Esophagus muscularis mucosa (tissue), 4 donors: ENCODE data around the gene ZFHX3. TPM values are rescaled to one million over a fixed set of nuclear protein-coding genes. Genes with fewer than 3 reads are reported as not detected.

Experiments used
- DNase-seq: peaks from one replicate; pipeline ENCODE4 v3.0.0-alpha.2; 2017; ENCODE audit errors: extremely low spot score
- H3K27ac ChIP-seq, 4 donors: fragments of 200-600 bp; sonication (generic); replicated peaks in 1 of 4; 1 replicate in 3 of 4; 2 replicates in 1 of 4; pipeline ENCODE4 v1.5.1; 2016 to 2019; ENCODE audit warnings: mild to moderate bottlenecking in 1 of 4
- H3K27me3 ChIP-seq, 4 donors: fragments of 200-600 bp; sonication (generic); one replicate each; pipeline versions ENCODE4 v1.5.1 to v1.6.0; 2016 to 2019
- H3K36me3 ChIP-seq, 4 donors: fragments of 200-600 bp; sonication (generic); one replicate each; pipeline ENCODE4 v1.5.1; 2016 to 2019
- H3K4me1 ChIP-seq, 4 donors: fragments of 200-600 bp; sonication (generic); one replicate each; pipeline ENCODE4 v1.5.1; 2016 to 2019
- H3K4me3 ChIP-seq, 4 donors: fragments of 200-600 bp; sonication (generic); 1 replicate in 2 of 4; 2 replicates in 2 of 4; pipeline ENCODE4 v1.5.1; 2016 to 2019; ENCODE audit warnings: mild to moderate bottlenecking in 4 of 4, moderate library complexity in 1 of 4
- H3K9me3 ChIP-seq, 4 donors: fragments of 200-600 bp; sonication (generic); 1 replicate in 3 of 4; 2 replicates in 1 of 4; pipeline ENCODE4 v1.5.1; 2016 to 2019
- EP300 ChIP-seq: sonication (generic); formaldehyde crosslinking; IDR thresholded peaks from one replicate; pipeline ENCODE4 v1.6.1; 2017; ENCODE audit warnings: antibody characterized with exemption
- POLR2A ChIP-seq: fragments of 450-650 bp; IDR thresholded peaks from one replicate; pipeline ENCODE4 v1.6.1; 2017; ENCODE audit warnings: antibody characterized with exemption, moderate library complexity, mild to moderate bottlenecking, low read depth
- POLR2AphosphoS5 ChIP-seq, 2 donors: sonication (generic); formaldehyde crosslinking; IDR thresholded peaks; one replicate each; pipeline ENCODE4 v1.6.1; 2017; ENCODE audit warnings: antibody characterized with exemption in 2 of 2
- WGBS: methylation state at CpG from one replicate; pipeline ENCODE4 v1.1.5; 2018; 5-methylcytosine and 5-hydroxymethylcytosine counted together
- intact Hi-C: fragments of 100-400 bp; cut with DNase I; formaldehyde crosslinking; loops from one replicate; pipeline ENCODE4 v1.15.1; 2023
- total RNA-seq, 4 donors: library from RNA; depleted of rRNA; stranded (reverse); fragments of >200 nt; gene quantifications; one replicate each; pipeline versions ENCODE4 v1.1.0 to v1.2.1, GENCODE V29; 2016
- TF ChIP-seq, protein P1 (sequence below), 3 experiments: fragments of 200-600 bp in 2 of 3; fragments of 450-650 bp in 1 of 3; sonication (generic) in 2 of 3; IDR thresholded peaks; one replicate each; pipeline ENCODE4 v1.5.1; 2017 to 2019; ENCODE audit warnings: antibody characterized with exemption in 3 of 3, mild to moderate bottlenecking in 2 of 3, moderate library complexity in 1 of 3

Gene ZFHX3
- total RNA-seq, 4 donors from 2014 or later, result 25.7 to 53.0 (median 30.6) TPM

DNA sequence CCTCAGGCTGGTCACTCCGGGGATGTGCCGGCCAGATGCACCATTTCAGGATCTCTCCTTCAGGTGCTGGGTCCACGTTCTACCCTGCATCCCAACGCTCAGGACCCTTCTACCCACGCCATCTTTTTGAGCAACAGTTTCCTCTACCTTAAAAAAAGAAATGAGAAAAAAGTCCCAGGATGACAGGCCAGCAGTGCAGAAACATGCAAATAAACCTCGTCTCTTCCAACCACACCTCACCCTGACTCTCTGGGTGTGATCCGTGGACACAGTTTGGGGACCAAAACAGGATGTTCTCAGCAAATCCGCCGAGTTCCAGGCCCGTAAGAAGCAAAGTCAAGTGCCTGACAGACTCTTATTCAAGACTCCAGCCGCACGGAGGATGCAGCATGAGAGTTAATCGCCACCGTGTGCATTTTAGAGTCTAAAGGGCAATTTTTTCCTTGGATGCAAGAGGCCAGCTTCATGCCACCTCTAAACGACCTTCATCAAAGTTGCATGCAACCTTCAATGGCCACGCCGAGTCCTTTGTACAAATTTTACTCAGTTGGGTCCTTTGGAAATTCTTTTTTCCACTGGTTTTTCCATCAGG is 99.6 kb downstream of the ZFHX3 start:
- peaks cover 9 to 30% (median 18%) of the 10 kb centered on the region in 4 donors for H3K36me3 ChIP-seq
- no peaks in the 10 kb centered on the region for H3K9me3 ChIP-seq
- intact Hi-C loops, result no loop called here
- WGBS, result 91% methylated on average over 17 of the region's 17 CpGs
- H3K27ac ChIP-seq, result peak overlapping the region in 1 of 4 donors; percentile 18
- TF ChIP-seq EP300, result no peak
- TF ChIP-seq POLR2AphosphoS5 (IDR thresholded peaks at IDR 0.05), result no peak
- TF ChIP-seq POLR2A, result no peak
- TF ChIP-seq, protein P1, sequence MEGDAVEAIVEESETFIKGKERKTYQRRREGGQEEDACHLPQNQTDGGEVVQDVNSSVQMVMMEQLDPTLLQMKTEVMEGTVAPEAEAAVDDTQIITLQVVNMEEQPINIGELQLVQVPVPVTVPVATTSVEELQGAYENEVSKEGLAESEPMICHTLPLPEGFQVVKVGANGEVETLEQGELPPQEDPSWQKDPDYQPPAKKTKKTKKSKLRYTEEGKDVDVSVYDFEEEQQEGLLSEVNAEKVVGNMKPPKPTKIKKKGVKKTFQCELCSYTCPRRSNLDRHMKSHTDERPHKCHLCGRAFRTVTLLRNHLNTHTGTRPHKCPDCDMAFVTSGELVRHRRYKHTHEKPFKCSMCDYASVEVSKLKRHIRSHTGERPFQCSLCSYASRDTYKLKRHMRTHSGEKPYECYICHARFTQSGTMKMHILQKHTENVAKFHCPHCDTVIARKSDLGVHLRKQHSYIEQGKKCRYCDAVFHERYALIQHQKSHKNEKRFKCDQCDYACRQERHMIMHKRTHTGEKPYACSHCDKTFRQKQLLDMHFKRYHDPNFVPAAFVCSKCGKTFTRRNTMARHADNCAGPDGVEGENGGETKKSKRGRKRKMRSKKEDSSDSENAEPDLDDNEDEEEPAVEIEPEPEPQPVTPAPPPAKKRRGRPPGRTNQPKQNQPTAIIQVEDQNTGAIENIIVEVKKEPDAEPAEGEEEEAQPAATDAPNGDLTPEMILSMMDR (IDR thresholded peaks at IDR 0.05), result no peak
- DNase-seq, result no peak
- H3K4me1 ChIP-seq, result peaks cover 16 to 48% (median 29%) of the 10 kb centered on the region in 4 donors
- H3K4me3 ChIP-seq, result no peak overlapping the region
- H3K27me3 ChIP-seq, result no peaks in the 10 kb centered on the region

DNA sequence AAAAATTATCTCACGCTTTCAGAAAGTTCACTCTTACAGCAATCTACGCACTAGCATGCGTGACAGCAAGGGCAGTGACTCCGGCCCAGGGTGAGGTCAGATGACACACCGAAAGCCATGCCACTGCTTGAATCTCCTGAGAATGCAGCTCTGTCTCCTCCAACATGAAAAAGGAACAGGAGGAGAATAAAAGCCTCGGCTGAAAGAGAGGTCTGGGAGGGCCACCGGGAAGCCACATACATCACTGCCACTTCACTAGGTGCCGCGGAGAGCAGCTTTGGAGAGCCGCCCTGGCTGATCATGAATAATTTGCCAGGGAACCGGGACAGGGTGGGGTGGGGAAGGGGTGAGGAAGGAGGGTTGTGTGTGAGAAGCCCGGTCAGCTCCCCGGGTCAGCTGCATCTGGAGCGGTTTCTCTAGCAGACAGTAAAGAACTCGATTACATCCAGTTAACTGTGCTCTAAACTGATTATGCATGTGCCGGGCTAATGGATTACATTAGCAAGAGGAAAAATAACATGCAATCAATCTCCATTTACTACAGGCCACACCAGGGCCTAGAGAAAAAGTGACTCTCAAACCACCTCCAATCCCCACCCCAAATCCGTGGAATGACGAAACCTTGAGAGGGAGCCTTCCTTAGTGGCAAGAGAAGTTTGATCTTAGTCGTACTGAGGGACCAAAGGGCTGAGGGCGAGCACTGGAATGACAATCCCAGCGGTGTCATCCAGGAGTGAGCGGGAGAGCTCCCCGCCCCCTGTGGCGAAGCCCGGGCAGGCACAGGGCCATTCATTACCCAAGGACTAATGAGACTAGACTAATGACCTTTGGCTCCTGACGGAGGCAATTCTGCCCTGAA is 100.3 kb downstream of the ZFHX3 start:
- DNase-seq, result no peak
- Histone ChIP-seq H3K4me3 (no peak overlapping the region), H3K36me3 (peaks cover 9 to 30% (median 18%) of the 10 kb centered on the region in 4 donors), H3K27me3 (no peaks in the 10 kb centered on the region), H3K27ac (peak overlapping the region; percentile 8 to 47 (median 28)), H3K4me1 (peaks cover 16 to 41% (median 25%) of the 10 kb centered on the region in 4 donors), H3K9me3 (no peaks in the 10 kb centered on the region)
- TF ChIP-seq EP300, result no peak
- TF ChIP-seq, protein P1 (IDR thresholded peaks at IDR 0.05), result no peak
- TF ChIP-seq POLR2AphosphoS5 (IDR thresholded peaks at IDR 0.05), result no peak
- TF ChIP-seq POLR2A, result no peak
- intact Hi-C loops, result no loop called here
- 55% methylated on average over 22 of the region's 26 CpGs for WGBS

DNA sequence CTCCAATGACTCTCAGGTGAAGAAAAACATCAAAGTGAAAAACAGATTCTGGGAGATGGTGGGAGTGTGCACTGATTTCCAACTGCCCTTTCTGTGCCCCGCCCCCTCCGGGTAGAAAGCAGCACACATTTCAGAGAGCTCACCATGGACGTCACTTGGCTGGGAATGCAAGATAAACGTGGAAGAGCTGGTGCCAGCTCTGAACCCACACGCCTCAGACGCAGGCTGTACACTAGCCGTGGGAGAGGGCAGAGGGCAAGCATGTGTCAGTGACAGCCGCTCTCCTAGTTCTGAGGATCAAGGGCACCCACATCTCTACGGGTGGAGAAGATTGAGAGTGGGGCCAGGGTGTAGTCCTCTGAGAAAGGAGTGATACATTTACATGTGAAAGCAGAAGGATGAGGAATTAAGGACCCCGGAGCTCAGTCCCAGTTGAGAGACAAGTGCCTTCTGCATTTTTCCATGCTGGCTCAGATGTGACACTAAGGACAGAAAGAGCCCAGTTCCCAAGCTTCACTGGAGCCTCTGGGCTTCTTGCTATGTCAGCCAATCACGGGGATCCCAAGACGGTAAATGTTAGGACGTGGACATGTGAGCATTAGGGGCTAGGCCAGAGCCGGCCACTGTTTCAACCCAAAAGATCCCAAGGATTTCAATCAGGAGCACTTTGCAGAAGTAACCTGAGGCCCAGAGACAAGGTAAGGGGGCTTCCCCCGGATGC is 101.3 kb downstream of the ZFHX3 start:
- intact Hi-C loops, result no loop called here
- DNase-seq, result no peak
- Histone ChIP-seq H3K27ac (peak overlapping the region; percentile 8 to 47 (median 34)), H3K9me3 (no peaks in the 10 kb centered on the region), H3K4me3 (no peak overlapping the region), H3K4me1 (peaks cover 16 to 33% (median 23%) of the 10 kb centered on the region in 4 donors), H3K36me3 (peaks cover 9 to 30% (median 18%) of the 10 kb centered on the region in 4 donors), H3K27me3 (no peaks in the 10 kb centered on the region)
- peak in 1 of 2 donors; percentile 33 for TF ChIP-seq POLR2AphosphoS5 (IDR thresholded peaks at IDR 0.05)
- TF ChIP-seq, protein P1 (IDR thresholded peaks at IDR 0.05), result no peak
- 68% methylated on average over 15 of the region's 15 CpGs for WGBS

DNA sequence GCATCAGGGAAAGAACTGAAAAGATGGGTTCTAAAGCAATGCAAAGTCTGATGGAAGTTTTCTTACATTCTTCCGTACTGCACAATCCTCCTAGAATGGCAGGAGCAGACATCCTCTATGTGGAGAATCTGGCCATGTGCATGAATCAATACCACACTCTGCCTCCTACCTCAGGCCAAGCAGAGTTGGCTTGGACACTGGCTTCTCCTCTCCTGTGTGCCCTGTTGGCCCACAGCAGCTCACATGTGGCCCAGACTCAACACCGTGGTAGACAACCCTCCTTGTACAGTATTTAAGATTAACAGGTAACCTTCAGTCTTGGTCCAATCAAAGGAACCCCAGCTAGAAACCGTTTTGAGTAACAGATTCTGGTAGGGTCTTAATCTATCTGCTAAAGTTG is 101.9 kb downstream of the ZFHX3 start:
- 86% methylated on average over 3 of the region's 3 CpGs for WGBS
- H3K36me3 ChIP-seq, result peaks cover 9 to 30% (median 18%) of the 10 kb centered on the region in 4 donors
- no peak for TF ChIP-seq EP300
- TF ChIP-seq, protein P1 (IDR thresholded peaks at IDR 0.05), result no peak
- TF ChIP-seq POLR2AphosphoS5 (IDR thresholded peaks at IDR 0.05), result no peak
- no peak for TF ChIP-seq POLR2A
- no peaks in the 10 kb centered on the region for H3K27me3 ChIP-seq
- no peak for DNase-seq
- intact Hi-C loops, result no loop called here
- H3K4me3 ChIP-seq, result no peak overlapping the region
- H3K9me3 ChIP-seq, result no peaks in the 10 kb centered on the region
- H3K4me1 ChIP-seq, result peaks cover 16 to 33% (median 23%) of the 10 kb centered on the region in 4 donors
- no peak overlapping the region for H3K27ac ChIP-seq
